DOHH2 (cell line): ENCODE measurements around the gene PDGFRA.
"Not testable (repeated sequence)": the region's sequence is repeated elsewhere in the genome, so short reads cannot be mapped to it uniquely, and the experiment has no call there.

Experiments
- CTCF ChIP-seq: fragments of 200-600 bp; sonication (generic); IDR thresholded peaks from one replicate; pipeline ENCODE4 v1.5.1; 2014; ENCODE audit warnings: antibody characterized with exemption, mild to moderate bottlenecking, low read depth, low read length; ENCODE audit not compliant: poor library complexity, severe bottlenecking
- EZH2phosphoT487 ChIP-seq: fragments of 200-600 bp; sonication (generic); IDR thresholded peaks from 2 replicates; pipeline ENCODE4 v1.6.1; 2017; ENCODE audit warnings: borderline replicate concordance, mild to moderate bottlenecking, antibody characterized with exemption, low read length, moderate library complexity, mixed read lengths

- not testable (repeated sequence) for TF ChIP-seq EZH2phosphoT487, CTCF
Measured at GRCh38 chr4:54243541-54243940, 14.4 kb downstream of the PDGFRA start.
